Measurements from ENCODE around the gene TWF2. TPM values are rescaled to one million over a fixed set of nuclear protein-coding genes. Genes with fewer than 3 reads are reported as not detected.

Gene TWF2
- total and polyA plus RNA-seq, 9 of the 15 experiments (the other 6 are each of a cell fraction or from before 2014, with no cell fraction given): 0.11 to 61.9 (median 29.7) TPM

- TF ChIP-seq IRF1 (CRISPR knock-in tag; IDR thresholded peaks at IDR 0.05; ENCODE audit: borderline replicate concordance): no peak
- TF ChIP-seq NFIC (IDR thresholded peaks at IDR 0.05): peak; percentile 56
- TF ChIP-seq NFE2 (IDR thresholded peaks at IDR 0.05; ENCODE audit: low read depth): peak; percentile 62
- TF ChIP-seq MBD2 (IDR thresholded peaks at IDR 0.05; ENCODE audit: borderline replicate concordance, low read depth): 0 out of 2 replicates have a peak, but pooled peaks have one; percentile 26
- no peak for TF ChIP-seq FOXP4 (CRISPR knock-in tag; IDR thresholded peaks at IDR 0.05; ENCODE audit: borderline replicate concordance)
- TF ChIP-seq ZFP91 (CRISPR knock-in tag; IDR thresholded peaks at IDR 0.05): no peak
- TF ChIP-seq POLR2G (IDR thresholded peaks at IDR 0.05; ENCODE audit: low read depth, low read length): peak; percentile 50
- TF ChIP-seq MAFG (tag; conservative IDR thresholded peaks at IDR 0.05): peak; percentile 17; the same call in 1 of the 2 replicates
- peak; percentile 55; the same call in 1 of the 2 replicates for TF ChIP-seq ZNF592 (IDR thresholded peaks at IDR 0.05)
- no peak for TF ChIP-seq ZNF274 (IDR thresholded peaks at IDR 0.05; ENCODE audit: borderline replicate concordance, low read depth, low read length)
- TF ChIP-seq NONO (IDR thresholded peaks at IDR 0.05; ENCODE audit: low read depth in 2 of 2, low read length in 1 of 2): no peak
- 0 out of 2 replicates have a peak, but pooled peaks have one; percentile 39 for TF ChIP-seq SMARCE1 (IDR thresholded peaks at IDR 0.05)
- TF ChIP-seq ZNF707 (CRISPR knock-in tag; conservative IDR thresholded peaks at IDR 0.05): no peak
- TF ChIP-seq BHLHE40 (IDR thresholded peaks at IDR 0.05; ENCODE audit: low read length): peak; percentile 32; the same call in 1 of the 2 replicates
- TF ChIP-seq NR3C1 (CRISPR knock-in tag; IDR thresholded peaks at IDR 0.05): no peak
- TF ChIP-seq ZNF830 (CRISPR knock-in tag; IDR thresholded peaks at IDR 0.05): no peak
- TF ChIP-seq CTCFL (IDR thresholded peaks at IDR 0.05; ENCODE audit: borderline replicate concordance, insufficient read depth, low read depth, low read length, poor library complexity, severe bottlenecking): peak; percentile 5
Observed at GRCh38 chr3:52237657-52238172, 1.2 kb downstream of the TWF2 start (continued).

Measured in K562 (cell line).